CMK (cell line): ENCODE measurements around the gene STT3A.
A peak's percentile ranks its signal among the peaks of the same experiment; 100 is the strongest.

Experiments used
- DNase-seq: peaks from one replicate; pipeline ENCODE4 v3.0.0-alpha.2; 2010; ENCODE audit warnings: low read depth

The STT3A gene

GRCh38 chr11:125588505-125588904 lies 4.1 kb upstream of the STT3A start:
- no peak for DNase-seq

GRCh38 chr11:125591649-125592304 lies 875 bp upstream of the STT3A start:
- peak; percentile 20 for DNase-seq

GRCh38 chr11:125593114-125593820 lies 615 bp downstream of the STT3A start:
- DNase-seq = no peak

GRCh38 chr11:125594958-125595357 lies 2.3 kb downstream of the STT3A start:
- no peak for DNase-seq

- no peak for DNase-seq
Measured at GRCh38 chr11:125600663-125601062, 8.0 kb downstream of the STT3A start.

- no peak for DNase-seq
Measured at GRCh38 chr11:125603207-125603606, 10.6 kb downstream of the STT3A start.

GRCh38 chr11:125605417-125605816 lies 12.8 kb downstream of the STT3A start:
- no peak for DNase-seq

GRCh38 chr11:125609545-125609944 lies 16.9 kb downstream of the STT3A start:
- no peak for DNase-seq

GRCh38 chr11:125618383-125618782 lies 25.7 kb downstream of the STT3A start:
- no peak for DNase-seq

GRCh38 chr11:125621995-125622394 lies 29.3 kb downstream of the STT3A start:
- no peak for DNase-seq

GRCh38 chr11:125623064-125623463 lies 30.4 kb downstream of the STT3A start:
- no peak for DNase-seq

GRCh38 chr11:125624756-125625213 lies 32.1 kb downstream of the STT3A start, which contains the start of gene CHEK1:
CHEK1 (plus strand) TSS chr11:125625163; CDS start chr11:125626769, 1,606 bp downstream.
- DNase-seq = no peak

- no peak for DNase-seq
Measured at GRCh38 chr11:125625225-125625629, 32.6 kb downstream of the STT3A start.

- peak; percentile 89 for DNase-seq
Measured at GRCh38 chr11:125625630-125626287, 33.1 kb downstream of the STT3A start.

GRCh38 chr11:125626288-125626950 lies 33.8 kb downstream of the STT3A start:
- DNase-seq = peak; percentile 76

- DNase-seq = no peak
Measured at GRCh38 chr11:125627236-125627910, 34.7 kb downstream of the STT3A start.

GRCh38 chr11:125637840-125638239 lies 45.2 kb downstream of the STT3A start:
- DNase-seq = no peak

GRCh38 chr11:125638315-125638714 lies 45.7 kb downstream of the STT3A start:
- no peak for DNase-seq

GRCh38 chr11:125645871-125646270 lies 53.2 kb downstream of the STT3A start:
- no peak for DNase-seq

- DNase-seq = no peak
Measured at GRCh38 chr11:125649465-125650166, 57.0 kb downstream of the STT3A start.

GRCh38 chr11:125662689-125663088 lies 70.0 kb downstream of the STT3A start:
- DNase-seq = no peak
